HG03565 (cell line): ENCODE data around the gene KIAA1958.
A peak's percentile ranks its signal among the peaks of the same experiment; 100 is the strongest.
"Not testable (repeated sequence)": the region's sequence is repeated elsewhere in the genome, so short reads cannot be mapped to it uniquely, and the experiment has no call there.

Source experiments
- ATAC-seq: cut with Tn5 transposase; IDR thresholded peaks from one replicate; pipeline ENCODE4 v1.9.1; 2021; ENCODE audit warnings: mild to moderate bottlenecking, moderate library complexity; ENCODE audit not compliant: unreplicated experiment

The KIAA1958 gene

GRCh38 chr9:112642126-112642525, 155.5 kb downstream of the KIAA1958 start:
- no peak for ATAC-seq

- ATAC-seq = no peak
Observed at GRCh38 chr9:112647596-112647995, 161.0 kb downstream of the KIAA1958 start.

- ATAC-seq = no peak
Observed at GRCh38 chr9:112648624-112649023, 162.0 kb downstream of the KIAA1958 start.

- no peak for ATAC-seq
Observed at GRCh38 chr9:112654282-112654681, 167.7 kb downstream of the KIAA1958 start.

- no peak for ATAC-seq
Observed at GRCh38 chr9:112655668-112656067, 169.0 kb downstream of the KIAA1958 start.

GRCh38 chr9:112659906-112660305, 173.3 kb downstream of the KIAA1958 start:
- ATAC-seq = no peak

GRCh38 chr9:112663681-112664080, 177.1 kb downstream of the KIAA1958 start:
- ATAC-seq = no peak

GRCh38 chr9:112664531-112664930, 177.9 kb downstream of the KIAA1958 start:
- no peak for ATAC-seq

- ATAC-seq = no peak
Observed at GRCh38 chr9:112665347-112665746, 178.7 kb downstream of the KIAA1958 start.

- no peak for ATAC-seq
Observed at GRCh38 chr9:112669326-112669725, 182.7 kb downstream of the KIAA1958 start.

GRCh38 chr9:112670991-112671625, 184.5 kb downstream of the KIAA1958 start:
- no peak for ATAC-seq

GRCh38 chr9:112673221-112673620, 186.6 kb downstream of the KIAA1958 start:
- ATAC-seq = not testable (repeated sequence)

- ATAC-seq = no peak
Observed at GRCh38 chr9:112677040-112677439, 190.4 kb downstream of the KIAA1958 start.

GRCh38 chr9:112680731-112681402, 194.2 kb downstream of the KIAA1958 start:
- no peak for ATAC-seq

- no peak for ATAC-seq
Observed at GRCh38 chr9:112689161-112689740, 202.6 kb downstream of the KIAA1958 start.

- ATAC-seq = no peak
Observed at GRCh38 chr9:112694706-112695555, 208.3 kb downstream of the KIAA1958 start.

GRCh38 chr9:112696461-112696860, 209.8 kb downstream of the KIAA1958 start:
- ATAC-seq = no peak

GRCh38 chr9:112699230-112699629, 212.6 kb downstream of the KIAA1958 start:
- peak; percentile 81 for ATAC-seq

GRCh38 chr9:112700085-112700484, 213.5 kb downstream of the KIAA1958 start:
- no peak for ATAC-seq

- no peak for ATAC-seq
Observed at GRCh38 chr9:112703304-112703703, 216.7 kb downstream of the KIAA1958 start.

GRCh38 chr9:112705768-112706427, 219.3 kb downstream of the KIAA1958 start:
- no peak for ATAC-seq
